SJCRH30 (cell line): ENCODE measurements around the gene CNTNAP2. TPM values are rescaled to one million over a fixed set of nuclear protein-coding genes. Genes with fewer than 3 reads are reported as not detected.
"Not testable (repeated sequence)": the region's sequence is repeated elsewhere in the genome, so short reads cannot be mapped to it uniquely, and the experiment has no call there.

Source experiments
- DNase-seq, 2 experiments: peaks; one replicate each; pipeline ENCODE4 v3.0.0-alpha.2; 2015 to 2020
- H3K27ac ChIP-seq: fragments of 250-450 bp; sonication (Bioruptor Pico); 2 replicates; pipeline ENCODE4 v1.5.1; 2020; ENCODE audit warnings: mild to moderate bottlenecking, moderate library complexity
- H3K27me3 ChIP-seq: fragments of 250-450 bp; sonication (Bioruptor Pico); 2 replicates; pipeline ENCODE4 v1.5.1; 2020; ENCODE audit warnings: mild to moderate bottlenecking, moderate library complexity
- H3K36me3 ChIP-seq: fragments of 250-450 bp; sonication (Bioruptor Pico); 2 replicates; pipeline ENCODE4 v1.5.1; 2020; ENCODE audit warnings: mild to moderate bottlenecking, moderate library complexity
- H3K4me1 ChIP-seq: fragments of 250-450 bp; sonication (Bioruptor Pico); 2 replicates; pipeline ENCODE4 v1.5.1; 2020; ENCODE audit warnings: mild to moderate bottlenecking, moderate library complexity
- H3K4me3 ChIP-seq: fragments of 250-450 bp; sonication (Bioruptor Pico); 2 replicates; pipeline ENCODE4 v1.5.1; 2020; ENCODE audit warnings: mild to moderate bottlenecking, moderate library complexity
- H3K9me3 ChIP-seq: fragments of 250-450 bp; sonication (Bioruptor Pico); replicated peaks from 2 replicates; pipeline ENCODE4 v1.5.1; 2020; ENCODE audit warnings: mild to moderate bottlenecking, moderate library complexity
- total RNA-seq: library from RNA; depleted of rRNA; stranded (reverse); fragments of >200 nt; shearing (Covaris generic); gene quantifications from 2 replicates; pipeline ENCODE4 v1.2.3, GENCODE V29; 2014

The CNTNAP2 gene
- total RNA-seq, 1 experiment from 2014 or later = not detected

- no peak overlapping the region for H3K4me3 ChIP-seq
- peak; percentile 90 to 93 for DNase-seq
- peak overlapping the region; percentile 89 for H3K27ac ChIP-seq
- no peaks in the 10 kb centered on the region for H3K36me3 ChIP-seq
- H3K27me3 ChIP-seq = no peaks in the 10 kb centered on the region
- no peaks in the 10 kb centered on the region; the same call in none of the 2 replicates for H3K9me3 ChIP-seq
- peaks cover 47% of the 10 kb centered on the region for H3K4me1 ChIP-seq
Observed at GRCh38 chr7:147707926-147708325, 1591.3 kb downstream of the CNTNAP2 start.

- Histone ChIP-seq H3K9me3 (no peaks in the 10 kb centered on the region; the same call in none of the 2 replicates), H3K27ac (peak overlapping the region; percentile 89), H3K4me1 (peaks cover 47% of the 10 kb centered on the region), H3K27me3 (no peaks in the 10 kb centered on the region), H3K36me3 (no peaks in the 10 kb centered on the region), H3K4me3 (no peak overlapping the region)
- DNase-seq = peak; percentile 87 to 94
Observed at GRCh38 chr7:147708871-147709270, 1592.3 kb downstream of the CNTNAP2 start.

- Histone ChIP-seq H3K36me3 (no peaks in the 10 kb centered on the region), H3K4me3 (no peak overlapping the region), H3K27ac (peak overlapping the region; percentile 93), H3K27me3 (no peaks in the 10 kb centered on the region), H3K4me1 (peaks cover 47% of the 10 kb centered on the region), H3K9me3 (no peaks in the 10 kb centered on the region; the same call in none of the 2 replicates)
- peak; percentile 78 to 91 for DNase-seq
Observed at GRCh38 chr7:147711447-147711846, 1594.8 kb downstream of the CNTNAP2 start.

- Histone ChIP-seq H3K9me3 (no peaks in the 10 kb centered on the region), H3K4me1 (0 out of 2 replicates have a peak, but pooled peaks cover 3% of the 10 kb centered on the region), H3K27ac (no peak overlapping the region), H3K36me3 (no peaks in the 10 kb centered on the region), H3K27me3 (no peaks in the 10 kb centered on the region), H3K4me3 (no peak overlapping the region)
- DNase-seq = no peak
Observed at GRCh38 chr7:147721962-147722830, 1605.6 kb downstream of the CNTNAP2 start.

GRCh38 chr7:147723536-147723935, 1606.9 kb downstream of the CNTNAP2 start:
- no peak overlapping the region for H3K27ac ChIP-seq
- H3K4me3 ChIP-seq = no peak overlapping the region
- 0 out of 2 replicates have a peak, but pooled peaks cover 3% of the 10 kb centered on the region for H3K4me1 ChIP-seq
- no peaks in the 10 kb centered on the region for H3K27me3 ChIP-seq
- no peaks in the 10 kb centered on the region for H3K9me3 ChIP-seq
- no peak for DNase-seq
- H3K36me3 ChIP-seq = no peaks in the 10 kb centered on the region

- H3K27ac ChIP-seq = no peak overlapping the region
- no peaks in the 10 kb centered on the region; the same call in 1 of the 2 replicates for H3K9me3 ChIP-seq
- no peak overlapping the region for H3K4me3 ChIP-seq
- DNase-seq = no peak
- no peaks in the 10 kb centered on the region for H3K27me3 ChIP-seq
- H3K4me1 ChIP-seq = no peaks in the 10 kb centered on the region
- no peaks in the 10 kb centered on the region for H3K36me3 ChIP-seq
Observed at GRCh38 chr7:147731311-147731710, 1614.7 kb downstream of the CNTNAP2 start.

GRCh38 chr7:147737559-147738214, 1621.1 kb downstream of the CNTNAP2 start:
- not testable (repeated sequence) for H3K27ac ChIP-seq, H3K27me3 ChIP-seq, H3K36me3 ChIP-seq, DNase-seq, H3K9me3 ChIP-seq, H3K4me1 ChIP-seq, H3K4me3 ChIP-seq

GRCh38 chr7:147742301-147742700, 1625.7 kb downstream of the CNTNAP2 start:
- Histone ChIP-seq H3K9me3 (no peaks in the 10 kb centered on the region), H3K4me3 (no peak overlapping the region), H3K27ac (no peak overlapping the region), H3K27me3 (no peaks in the 10 kb centered on the region), H3K36me3 (no peaks in the 10 kb centered on the region), H3K4me1 (no peaks in the 10 kb centered on the region)
- no peak for DNase-seq

- H3K27me3 ChIP-seq = no peaks in the 10 kb centered on the region
- H3K27ac ChIP-seq = no peak overlapping the region
- no peak overlapping the region for H3K4me3 ChIP-seq
- peaks cover 8% of the 10 kb centered on the region for H3K4me1 ChIP-seq
- peak in 1 of 2 experiments; percentile 53 for DNase-seq
- H3K9me3 ChIP-seq = no peaks in the 10 kb centered on the region
- H3K36me3 ChIP-seq = no peaks in the 10 kb centered on the region
Observed at GRCh38 chr7:147756300-147756699, 1639.7 kb downstream of the CNTNAP2 start.

GRCh38 chr7:147759327-147759943, 1642.8 kb downstream of the CNTNAP2 start:
- no peaks in the 10 kb centered on the region for H3K27me3 ChIP-seq
- peaks cover 8% of the 10 kb centered on the region for H3K4me1 ChIP-seq
- no peak overlapping the region for H3K27ac ChIP-seq
- H3K9me3 ChIP-seq = no peaks in the 10 kb centered on the region
- no peak overlapping the region for H3K4me3 ChIP-seq
- peak in 1 of 2 experiments; percentile 14 for DNase-seq
- H3K36me3 ChIP-seq = no peaks in the 10 kb centered on the region

GRCh38 chr7:147765301-147765700, 1648.7 kb downstream of the CNTNAP2 start:
- Histone ChIP-seq H3K36me3 (no peaks in the 10 kb centered on the region), H3K9me3 (no peaks in the 10 kb centered on the region), H3K4me1 (no peaks in the 10 kb centered on the region; the same call in 1 of the 2 replicates), H3K4me3 (no peak overlapping the region), H3K27ac (no peak overlapping the region), H3K27me3 (no peaks in the 10 kb centered on the region)
- no peak for DNase-seq

GRCh38 chr7:147771344-147771743, 1654.7 kb downstream of the CNTNAP2 start:
- Histone ChIP-seq H3K36me3 (no peaks in the 10 kb centered on the region), H3K9me3 (no peaks in the 10 kb centered on the region), H3K4me3 (no peak overlapping the region), H3K4me1 (peaks cover 26% of the 10 kb centered on the region), H3K27me3 (no peaks in the 10 kb centered on the region), H3K27ac (peak overlapping the region; percentile 70)
- peak; percentile 70 to 89 for DNase-seq

- no peaks in the 10 kb centered on the region for H3K27me3 ChIP-seq
- no peak overlapping the region for H3K4me3 ChIP-seq
- no peaks in the 10 kb centered on the region for H3K36me3 ChIP-seq
- H3K27ac ChIP-seq = no peak overlapping the region
- peaks cover 26% of the 10 kb centered on the region for H3K4me1 ChIP-seq
- no peaks in the 10 kb centered on the region for H3K9me3 ChIP-seq
- peak; percentile 26 to 50 for DNase-seq
Observed at GRCh38 chr7:147774461-147774860, 1657.9 kb downstream of the CNTNAP2 start.

GRCh38 chr7:147775516-147776284, 1659.1 kb downstream of the CNTNAP2 start:
- no peaks in the 10 kb centered on the region for H3K27me3 ChIP-seq
- DNase-seq = peak in 1 of 2 experiments; percentile 41
- H3K36me3 ChIP-seq = no peaks in the 10 kb centered on the region
- H3K9me3 ChIP-seq = no peaks in the 10 kb centered on the region
- H3K4me3 ChIP-seq = no peak overlapping the region
- H3K27ac ChIP-seq = no peak overlapping the region
- peaks cover 23% of the 10 kb centered on the region for H3K4me1 ChIP-seq
